ENCODE measurements around the gene ADAMTS6. TPM values are rescaled to one million over a fixed set of nuclear protein-coding genes. Genes with fewer than 3 reads are reported as not detected.

The ADAMTS6 gene
- total RNA-seq, 2 experiments from 2014 or later = 0.86 to 0.93 TPM

DNA sequence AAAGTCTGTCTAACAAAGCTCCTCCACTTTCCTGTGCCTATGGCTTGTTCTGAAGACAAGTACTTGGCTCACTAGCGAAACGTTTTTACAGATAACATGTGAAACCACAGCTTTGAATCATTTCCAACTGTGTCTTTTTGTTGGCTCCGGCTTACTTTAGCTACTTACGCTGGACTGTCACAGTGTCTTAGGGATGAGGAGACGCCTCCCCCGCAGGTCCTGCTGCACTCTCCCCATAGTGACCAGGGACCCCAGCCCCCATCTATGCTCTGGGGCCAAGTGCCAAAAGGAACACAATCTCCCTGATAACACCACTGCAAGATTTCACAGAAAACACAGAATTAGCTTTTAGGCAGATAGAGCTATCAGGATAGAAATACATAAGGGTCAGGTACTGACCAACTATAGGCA is 219.1 kb downstream of the ADAMTS6 start:
- no peaks in the 10 kb centered on the region for H3K4me1 Mint-ChIP-seq (ENCODE audit: low read depth)
- H3K27me3 Mint-ChIP-seq (ENCODE audit: low read depth) = no peaks in the 10 kb centered on the region
- intact Hi-C loops (cut with micrococcal nuclease) = no loop called here
- H3K4me3 Mint-ChIP-seq = no peak overlapping the region
- no peaks in the 10 kb centered on the region for H3K36me3 Mint-ChIP-seq (ENCODE audit: low read depth)
- CTCF ChIA-PET = interaction anchor here (0.7 to 1.4 kb wide), 3 partner anchors 11 to 220 kb away, joined by 3 read pairs; no protein-coding TSS in a partner anchor
- no peak for DNase-seq
- no peak overlapping the region for H3K27ac Mint-ChIP-seq
- no peaks in the 10 kb centered on the region for H3K9me3 Mint-ChIP-seq

DNA sequence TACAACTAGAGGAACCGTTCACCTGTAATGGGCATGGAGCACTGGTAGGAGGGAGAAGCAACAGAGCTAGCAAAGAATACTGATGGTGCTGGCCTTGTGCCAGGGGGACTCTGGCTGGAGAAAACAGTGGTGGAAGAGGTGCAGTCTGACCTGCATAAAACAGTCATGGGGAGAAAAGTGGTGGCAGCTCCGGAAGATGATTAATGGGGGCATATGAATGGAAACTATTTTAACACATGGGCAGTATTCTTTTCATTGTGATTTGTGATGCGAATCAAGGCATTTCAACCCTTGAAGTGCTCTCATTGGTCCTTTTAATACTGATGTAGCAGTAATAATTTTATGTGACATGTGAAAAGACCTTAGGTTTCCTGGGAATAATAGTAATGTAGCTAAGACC is 219.6 kb downstream of the ADAMTS6 start:
- H3K27me3 Mint-ChIP-seq (ENCODE audit: low read depth) = peaks cover 4% of the 10 kb centered on the region
- DNase-seq = no peak
- no peak overlapping the region for H3K27ac Mint-ChIP-seq
- CTCF ChIA-PET = interaction anchor here (1.2 to 1.4 kb wide), 2 partner anchors 11 to 221 kb away, joined by 3 read pairs; no protein-coding TSS in a partner anchor
- H3K36me3 Mint-ChIP-seq (ENCODE audit: low read depth) = no peaks in the 10 kb centered on the region
- no peaks in the 10 kb centered on the region for H3K9me3 Mint-ChIP-seq
- intact Hi-C loops (cut with micrococcal nuclease) = no loop called here
- no peaks in the 10 kb centered on the region for H3K4me1 Mint-ChIP-seq (ENCODE audit: low read depth)
- no peak overlapping the region for H3K4me3 Mint-ChIP-seq

DNA sequence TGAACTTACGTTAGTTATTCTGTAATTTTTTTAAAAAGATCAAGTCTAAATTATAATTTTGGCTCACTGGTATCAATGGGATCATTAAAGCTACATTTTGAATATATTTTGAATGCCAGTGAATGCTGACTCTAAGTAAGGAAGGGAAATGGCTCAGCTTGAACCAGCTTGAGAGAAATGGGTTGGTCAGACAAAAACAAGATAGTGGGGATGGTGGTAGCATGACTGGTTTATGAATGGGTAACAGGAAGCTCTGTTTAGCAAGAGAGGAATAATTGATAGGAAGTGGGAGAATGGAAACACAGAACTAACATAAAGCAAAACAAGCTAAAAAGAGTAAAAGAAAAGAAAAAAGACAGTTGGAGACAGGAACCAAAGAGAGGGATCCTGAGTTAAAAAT is 220.2 kb downstream of the ADAMTS6 start:
- no peak for DNase-seq
- Mint-ChIP-seq H3K27me3 (ENCODE audit: low read depth) (peaks cover 4% of the 10 kb centered on the region), H3K4me3 (no peak overlapping the region), H3K9me3 (no peaks in the 10 kb centered on the region), H3K27ac (no peak overlapping the region), H3K4me1 (ENCODE audit: low read depth) (no peaks in the 10 kb centered on the region), H3K36me3 (ENCODE audit: low read depth) (no peaks in the 10 kb centered on the region)
- CTCF ChIA-PET = interaction anchor here (0.7 to 1.2 kb wide), 3 partner anchors 10 to 63 kb away, joined by 3 to 4 read pairs (median 3); no protein-coding TSS in a partner anchor
- intact Hi-C loops (cut with micrococcal nuclease) = no loop called here

DNA sequence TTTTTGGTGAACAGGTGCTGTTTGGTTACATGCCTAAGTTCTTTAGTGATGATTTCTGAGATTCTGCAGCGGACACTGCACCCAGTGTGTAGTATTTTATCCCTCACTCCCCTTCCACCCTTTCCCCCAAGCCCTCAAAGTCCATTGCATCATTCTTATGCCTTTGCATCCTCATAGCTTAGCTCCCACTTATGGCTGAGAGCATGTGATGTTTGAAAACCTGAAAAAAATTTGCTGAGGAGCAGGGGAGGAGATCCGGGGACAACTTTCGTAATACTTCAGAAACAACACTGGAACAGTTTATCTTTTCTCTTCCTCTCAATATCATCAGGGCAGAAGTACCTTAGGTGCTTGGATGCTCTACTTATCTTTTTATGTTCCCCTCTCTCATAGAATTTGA is 226.4 kb downstream of the ADAMTS6 start:
- intact Hi-C loops (cut with micrococcal nuclease) = no loop called here

DNA sequence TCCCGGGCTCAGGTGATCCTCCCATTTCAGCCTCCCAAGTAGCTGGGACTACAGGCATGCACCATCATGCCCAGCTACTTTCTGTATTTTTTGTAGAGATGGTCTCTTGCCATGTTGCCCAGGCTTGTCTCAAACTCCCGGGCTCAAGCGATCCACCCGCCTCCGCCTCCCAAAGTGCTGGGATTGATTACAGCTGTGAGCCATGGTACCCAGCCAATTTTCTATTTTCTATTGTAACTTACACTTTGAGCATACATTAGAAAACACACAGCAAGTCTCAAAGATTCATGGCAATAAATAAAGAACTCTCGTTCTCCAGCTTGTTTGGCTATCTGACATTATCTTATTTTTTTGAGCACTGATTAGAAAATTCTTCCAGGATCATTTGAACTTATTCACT is 228.7 kb downstream of the ADAMTS6 start:
- no peaks in the 10 kb centered on the region for H3K9me3 Mint-ChIP-seq
- no peak overlapping the region for H3K27ac Mint-ChIP-seq
- H3K4me3 Mint-ChIP-seq = no peak overlapping the region
- CTCF ChIA-PET = no interaction called here
- H3K27me3 Mint-ChIP-seq (ENCODE audit: low read depth) = peaks cover 4% of the 10 kb centered on the region
- H3K4me1 Mint-ChIP-seq (ENCODE audit: low read depth) = no peaks in the 10 kb centered on the region
- no peak for DNase-seq
- H3K36me3 Mint-ChIP-seq (ENCODE audit: low read depth) = no peaks in the 10 kb centered on the region
- intact Hi-C loops (cut with micrococcal nuclease) = no loop called here

More for the DNA sequence above, 226.4 kb downstream of the ADAMTS6 start:
- no peak overlapping the region for H3K27ac Mint-ChIP-seq
- H3K9me3 Mint-ChIP-seq = no peaks in the 10 kb centered on the region
- H3K27me3 Mint-ChIP-seq (ENCODE audit: low read depth) = peaks cover 4% of the 10 kb centered on the region
- no peak for DNase-seq
- H3K4me3 Mint-ChIP-seq = no peak overlapping the region
- CTCF ChIA-PET = no interaction called here
- no peaks in the 10 kb centered on the region for H3K36me3 Mint-ChIP-seq (ENCODE audit: low read depth)
- no peaks in the 10 kb centered on the region for H3K4me1 Mint-ChIP-seq (ENCODE audit: low read depth)

DNA sequence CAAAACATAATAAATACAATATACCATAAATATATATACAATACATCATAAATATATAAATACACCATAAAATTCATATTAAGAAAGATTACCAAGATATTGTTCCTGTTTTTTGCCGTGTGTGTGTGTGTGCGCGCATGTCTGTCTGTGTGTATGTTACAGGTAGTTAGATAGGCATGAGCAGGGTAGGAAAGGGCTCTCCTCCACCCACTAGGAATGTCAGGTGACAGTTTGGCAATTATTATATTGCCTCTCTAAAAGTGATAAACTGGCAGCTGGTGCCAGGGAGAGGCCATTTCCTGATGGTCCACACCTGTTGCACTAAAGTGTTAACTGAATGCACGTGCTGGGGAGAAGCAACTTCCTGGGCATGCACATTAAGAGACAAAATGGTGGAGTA is 232.8 kb downstream of the ADAMTS6 start:
- H3K27ac Mint-ChIP-seq = no peak overlapping the region
- DNase-seq = no peak
- H3K4me3 Mint-ChIP-seq = no peak overlapping the region
- H3K27me3 Mint-ChIP-seq (ENCODE audit: low read depth) = no peaks in the 10 kb centered on the region
- CTCF ChIA-PET = interaction anchor here (0.6 kb wide), 1 partner anchor 64 kb away, joined by 5 read pairs; no protein-coding TSS in a partner anchor
- intact Hi-C loops (cut with micrococcal nuclease) = no loop called here
- H3K36me3 Mint-ChIP-seq (ENCODE audit: low read depth) = no peaks in the 10 kb centered on the region
- no peaks in the 10 kb centered on the region for H3K9me3 Mint-ChIP-seq
- no peaks in the 10 kb centered on the region for H3K4me1 Mint-ChIP-seq (ENCODE audit: low read depth)

DNA sequence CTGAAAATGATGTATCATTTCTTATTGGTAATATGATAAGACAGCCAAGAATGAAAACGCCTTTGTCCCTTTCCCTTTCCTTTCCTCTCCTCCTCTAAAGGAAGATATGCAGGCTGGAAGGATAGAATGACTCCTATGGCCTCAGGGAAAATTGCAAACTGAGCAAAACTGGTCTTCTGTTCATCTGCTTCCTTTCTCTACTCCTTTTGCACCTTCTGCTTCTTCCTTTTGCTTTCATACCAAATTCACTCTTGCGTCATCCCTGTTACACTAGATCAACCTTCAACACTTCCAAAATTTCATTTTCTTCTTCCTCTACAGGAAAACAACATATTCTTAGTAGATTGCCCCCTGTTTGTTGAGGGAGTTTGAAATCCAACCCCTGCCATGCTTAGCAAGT is 234.1 kb downstream of the ADAMTS6 start:
- Mint-ChIP-seq H3K4me3 (no peak overlapping the region), H3K27ac (no peak overlapping the region), H3K36me3 (ENCODE audit: low read depth) (no peaks in the 10 kb centered on the region), H3K9me3 (no peaks in the 10 kb centered on the region), H3K4me1 (ENCODE audit: low read depth) (no peaks in the 10 kb centered on the region), H3K27me3 (ENCODE audit: low read depth) (no peaks in the 10 kb centered on the region)
- intact Hi-C loops (cut with micrococcal nuclease) = no loop called here
- no peak for DNase-seq
- CTCF ChIA-PET = no interaction called here

DNA sequence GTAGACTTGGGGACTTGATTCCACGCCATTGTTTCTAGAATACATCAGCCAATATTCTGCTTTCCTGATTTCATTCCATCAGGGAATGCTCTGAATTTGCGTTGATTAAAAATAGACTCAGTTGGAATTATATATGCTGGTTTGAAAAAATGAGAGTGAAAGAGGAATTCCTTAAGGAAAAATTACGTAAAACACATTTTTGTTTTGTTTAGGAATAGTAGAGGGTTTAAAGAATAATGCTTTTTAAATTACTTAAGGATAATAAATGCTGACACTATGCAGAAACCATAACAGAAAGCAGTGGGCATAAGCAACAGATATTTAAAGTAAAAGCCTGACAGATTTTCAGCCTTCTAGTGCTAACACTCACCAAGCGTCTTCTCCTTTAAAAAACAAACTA is 235.0 kb downstream of the ADAMTS6 start:
- Mint-ChIP-seq H3K36me3 (ENCODE audit: low read depth) (no peaks in the 10 kb centered on the region), H3K4me1 (ENCODE audit: low read depth) (no peaks in the 10 kb centered on the region), H3K4me3 (no peak overlapping the region), H3K9me3 (no peaks in the 10 kb centered on the region), H3K27me3 (ENCODE audit: low read depth) (no peaks in the 10 kb centered on the region), H3K27ac (no peak overlapping the region)
- DNase-seq = no peak
- intact Hi-C loops (cut with micrococcal nuclease) = no loop called here
- CTCF ChIA-PET = no interaction called here

DNA sequence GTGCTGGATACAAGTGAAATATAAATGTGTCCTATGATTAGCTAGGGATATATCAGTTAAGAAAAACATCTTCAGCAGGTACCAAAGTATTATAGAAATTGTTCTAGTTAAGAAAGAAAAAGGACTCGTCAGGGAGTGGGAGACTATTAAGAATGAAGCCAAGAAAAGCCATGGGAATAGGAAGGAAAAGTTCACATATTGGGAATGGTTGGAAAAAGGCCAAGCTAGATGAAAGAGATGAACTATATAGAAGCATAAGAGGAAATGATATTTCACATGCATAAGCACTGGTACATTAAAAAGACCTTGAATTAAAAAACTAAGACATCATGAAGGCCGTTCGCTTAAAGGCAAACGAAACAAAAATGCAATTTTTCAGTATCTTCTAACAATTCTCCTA is 237.7 kb downstream of the ADAMTS6 start:
- intact Hi-C loops (cut with micrococcal nuclease) = no loop called here
- Mint-ChIP-seq H3K9me3 (no peaks in the 10 kb centered on the region), H3K4me3 (no peak overlapping the region), H3K27me3 (ENCODE audit: low read depth) (no peaks in the 10 kb centered on the region), H3K4me1 (ENCODE audit: low read depth) (no peaks in the 10 kb centered on the region), H3K36me3 (ENCODE audit: low read depth) (no peaks in the 10 kb centered on the region), H3K27ac (no peak overlapping the region)
- CTCF ChIA-PET = no interaction called here
- no peak for DNase-seq

DNA sequence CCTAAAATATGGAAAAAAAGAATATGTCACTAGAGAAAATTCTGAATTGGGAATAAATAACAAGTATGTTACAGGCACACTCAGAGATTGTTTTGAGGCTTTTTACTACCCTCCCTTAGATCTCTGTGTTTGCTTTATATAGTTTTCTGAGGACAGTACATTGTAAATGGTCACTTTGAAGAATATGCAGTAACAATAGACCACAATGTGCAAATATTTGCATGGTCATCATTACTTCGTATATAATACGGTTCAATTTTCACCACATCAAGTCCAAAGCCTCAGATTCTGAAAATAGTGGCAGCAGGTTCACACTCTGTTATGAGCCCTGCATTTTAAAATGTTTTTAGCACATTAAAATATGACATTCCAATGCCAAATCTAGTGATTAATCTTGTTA is 238.6 kb downstream of the ADAMTS6 start:
- no peak overlapping the region for H3K4me3 Mint-ChIP-seq
- intact Hi-C loops (cut with micrococcal nuclease) = no loop called here
- no peaks in the 10 kb centered on the region for H3K27me3 Mint-ChIP-seq (ENCODE audit: low read depth)
- H3K36me3 Mint-ChIP-seq (ENCODE audit: low read depth) = no peaks in the 10 kb centered on the region
- H3K9me3 Mint-ChIP-seq = no peaks in the 10 kb centered on the region
- CTCF ChIA-PET = interaction anchor here (1.4 kb wide), 1 partner anchor 29 kb away, joined by 3 read pairs; no protein-coding TSS in a partner anchor
- no peak overlapping the region for H3K27ac Mint-ChIP-seq
- H3K4me1 Mint-ChIP-seq (ENCODE audit: low read depth) = no peaks in the 10 kb centered on the region
- no peak for DNase-seq

DNA sequence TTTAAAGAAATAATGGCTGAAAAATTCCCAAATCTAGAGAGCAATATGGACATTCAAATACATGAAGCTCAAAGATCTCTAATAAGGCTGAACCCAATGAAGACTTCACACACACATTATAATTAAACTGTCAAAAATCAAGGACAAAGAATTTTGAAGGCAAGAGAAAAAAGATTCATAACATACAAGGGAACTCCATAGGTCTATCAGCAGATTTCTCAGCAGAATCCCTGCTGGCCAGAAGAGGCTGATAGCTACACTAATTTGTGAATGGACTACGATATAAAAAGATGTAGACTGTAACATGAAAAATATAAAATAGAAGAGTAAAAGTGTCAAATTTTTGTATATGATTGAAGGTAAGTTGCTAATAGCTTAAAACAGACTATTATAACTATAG is 251.9 kb downstream of the ADAMTS6 start:
- H3K4me3 Mint-ChIP-seq = no peak overlapping the region
- intact Hi-C loops (cut with micrococcal nuclease) = no loop called here
- no peak for DNase-seq
- H3K27me3 Mint-ChIP-seq (ENCODE audit: low read depth) = no peaks in the 10 kb centered on the region
- H3K4me1 Mint-ChIP-seq (ENCODE audit: low read depth) = no peaks in the 10 kb centered on the region
- no peak overlapping the region for H3K27ac Mint-ChIP-seq
- peaks cover 19% of the 10 kb centered on the region for H3K9me3 Mint-ChIP-seq
- peaks cover 4% of the 10 kb centered on the region for H3K36me3 Mint-ChIP-seq (ENCODE audit: low read depth)
- CTCF ChIA-PET = no interaction called here

DNA sequence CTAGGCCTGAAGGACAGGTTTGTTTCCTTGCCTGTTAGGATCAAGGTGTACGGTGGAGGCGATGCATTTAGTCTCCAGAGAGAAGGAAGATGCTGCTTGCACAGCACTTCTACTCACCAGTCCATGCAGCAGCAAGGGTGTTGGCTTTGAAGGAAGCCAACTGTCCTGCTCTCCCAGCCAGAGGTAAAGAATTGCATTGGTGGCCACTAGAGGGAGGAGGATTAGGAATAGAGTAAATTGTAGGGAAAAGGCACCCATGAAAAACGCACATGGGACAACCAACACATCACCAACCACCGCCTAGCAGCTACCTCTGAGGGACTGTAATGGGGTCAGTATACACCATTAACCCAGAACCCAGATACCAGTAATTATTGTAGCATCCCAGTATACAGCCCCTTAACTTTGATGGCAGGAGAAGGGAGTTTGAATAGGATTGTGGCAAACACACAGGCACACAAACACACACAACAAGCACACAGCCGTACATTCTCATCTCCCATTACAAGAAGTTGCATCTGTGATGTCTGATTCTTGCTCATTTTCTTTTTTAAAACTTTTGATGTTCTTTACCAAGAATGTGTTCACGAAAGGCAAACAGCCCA is 267.7 kb downstream of the ADAMTS6 start:
- no peak for DNase-seq

DNA sequence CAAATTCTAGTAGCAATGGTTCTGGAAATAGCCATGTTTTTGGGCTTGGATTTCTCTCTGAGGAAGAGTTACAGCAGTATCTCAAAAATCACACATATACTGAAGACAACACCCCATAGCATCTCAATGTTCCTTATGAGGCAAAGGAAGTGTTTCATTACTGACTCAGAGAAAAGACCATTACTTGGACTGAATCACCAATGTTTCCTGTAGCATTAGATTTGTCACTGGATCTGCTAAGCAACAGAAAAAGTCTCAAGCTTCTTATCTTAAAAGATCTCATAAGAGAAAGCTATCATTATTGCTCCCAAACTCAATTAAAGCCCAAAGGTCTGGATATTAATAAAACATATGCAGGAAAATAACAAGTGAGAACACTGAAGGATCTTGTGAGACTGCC is 272.4 kb downstream of the ADAMTS6 start:
- H3K9me3 Mint-ChIP-seq = no peaks in the 10 kb centered on the region
- CTCF ChIA-PET = no interaction called here
- H3K4me1 Mint-ChIP-seq (ENCODE audit: low read depth) = no peaks in the 10 kb centered on the region
- no peak overlapping the region for H3K4me3 Mint-ChIP-seq
- H3K27ac Mint-ChIP-seq = no peak overlapping the region
- no peak for DNase-seq
- intact Hi-C loops (cut with micrococcal nuclease) = loop anchor here (1.0 to 5.0 kb wide), 2 partner anchors 19 to 273 kb away; partner anchors contain the start of gene ADAMTS6
- no peaks in the 10 kb centered on the region for H3K27me3 Mint-ChIP-seq (ENCODE audit: low read depth)
- H3K36me3 Mint-ChIP-seq (ENCODE audit: low read depth) = no peaks in the 10 kb centered on the region

More for the DNA sequence above, 267.7 kb downstream of the ADAMTS6 start:
- no peaks in the 10 kb centered on the region for H3K36me3 Mint-ChIP-seq (ENCODE audit: low read depth)
- no peak overlapping the region for H3K27ac Mint-ChIP-seq
- peaks cover 2% of the 10 kb centered on the region for H3K27me3 Mint-ChIP-seq (ENCODE audit: low read depth)
- intact Hi-C loops (cut with micrococcal nuclease) = no loop called here
- CTCF ChIA-PET = interaction anchor here (1.1 kb wide), 1 partner anchor 29 kb away, joined by 3 read pairs; no protein-coding TSS in a partner anchor
- no peaks in the 10 kb centered on the region for H3K9me3 Mint-ChIP-seq
- no peaks in the 10 kb centered on the region for H3K4me1 Mint-ChIP-seq (ENCODE audit: low read depth)
- H3K4me3 Mint-ChIP-seq = no peak overlapping the region

Data from activated naive CD4-positive, alpha-beta T cell treated with anti-CD3 and anti-CD28 coated beads for 36 hours (primary cell).